T47D (cell line): ENCODE results near the gene ZDHHC8.

Experiments used
- DNase-seq, 2 experiments: peaks; one replicate each; pipeline versions ENCODE4 v3.0.0 to v3.0.0-alpha.2; 2011 to 2012; ENCODE audit warnings: low read depth in 1 of 2, low spot score in 1 of 2
- JUND ChIP-seq: IDR thresholded peaks from 2 replicates; pipeline ENCODE4 v1.6.1; 2012; ENCODE audit warnings: low read depth
- in situ Hi-C: cut with HindIII; loops from 2 replicates; pipeline ENCODE4 v1.10.0; 2016; ENCODE audit warnings: low sequenced_read_pairs, low pct_unique_long_range_greater_than_20kb

The ZDHHC8 gene

GRCh38 chr22:20123366-20124082 is 8.1 kb upstream of the ZDHHC8 start:
- no peak for TF ChIP-seq JUND
- in situ Hi-C loops, result no loop called here

GRCh38 chr22:20124083-20124787 is 7.4 kb upstream of the ZDHHC8 start:
- in situ Hi-C loops, result no loop called here
- DNase-seq, result no peak
- TF ChIP-seq JUND, result no peak

More at GRCh38 chr22:20123366-20124082, 8.1 kb upstream of the ZDHHC8 start:
- no peak for DNase-seq

- DNase-seq, result no peak
- in situ Hi-C loops, result no loop called here
- no peak for TF ChIP-seq JUND
Observed at GRCh38 chr22:20125201-20126174, 6.1 kb upstream of the ZDHHC8 start.

GRCh38 chr22:20126284-20127029 is 5.1 kb upstream of the ZDHHC8 start:
- DNase-seq, result no peak
- no peak for TF ChIP-seq JUND
- in situ Hi-C loops, result no loop called here

GRCh38 chr22:20127318-20127868 is 4.2 kb upstream of the ZDHHC8 start:
- no peak for TF ChIP-seq JUND
- no peak for DNase-seq
- in situ Hi-C loops, result no loop called here

- in situ Hi-C loops, result no loop called here
- TF ChIP-seq JUND, result no peak
- no peak for DNase-seq
Observed at GRCh38 chr22:20127869-20128618, 3.6 kb upstream of the ZDHHC8 start.

GRCh38 chr22:20128619-20128901 is 3.0 kb upstream of the ZDHHC8 start:
- DNase-seq, result no peak
- in situ Hi-C loops, result no loop called here
- TF ChIP-seq JUND, result no peak

GRCh38 chr22:20128902-20129746 is 2.5 kb upstream of the ZDHHC8 start:
- DNase-seq, result no peak
- TF ChIP-seq JUND, result no peak
- in situ Hi-C loops, result no loop called here

GRCh38 chr22:20129747-20130014 is 1.9 kb upstream of the ZDHHC8 start:
- no peak for DNase-seq
- in situ Hi-C loops, result no loop called here
- no peak for TF ChIP-seq JUND

GRCh38 chr22:20130319-20130718 is 1.3 kb upstream of the ZDHHC8 start:
- DNase-seq, result peak in 1 of 2 experiments; percentile 49
- no peak for TF ChIP-seq JUND
- in situ Hi-C loops, result no loop called here
